Left kidney (tissue), 2 donors: ENCODE data around the gene ZNF185. TPM values are rescaled to one million over a fixed set of nuclear protein-coding genes. Genes with fewer than 3 reads are reported as not detected.

Experiments used
- DNase-seq: peaks from one replicate; pipeline ENCODE4 v3.0.0-alpha.2; 2013
- polyA plus RNA-seq: library from polyadenylated mRNA; unstranded; fragments of 120-200 nt; gene quantifications from one replicate; pipeline ENCODE4 v1.2.1, GENCODE V29; 2013; ENCODE audit not compliant: insufficient read length

ZNF185 gene
- polyA plus RNA-seq, 1 donor = 42.6 TPM

- DNase-seq = no peak
These were observed 20.1 kb downstream of the ZNF185 start for GRCh38 chrX:152917656-152918579.

GRCh38 chrX:152918707-152919106, 20.8 kb downstream of the ZNF185 start:
- DNase-seq = no peak

DNA sequence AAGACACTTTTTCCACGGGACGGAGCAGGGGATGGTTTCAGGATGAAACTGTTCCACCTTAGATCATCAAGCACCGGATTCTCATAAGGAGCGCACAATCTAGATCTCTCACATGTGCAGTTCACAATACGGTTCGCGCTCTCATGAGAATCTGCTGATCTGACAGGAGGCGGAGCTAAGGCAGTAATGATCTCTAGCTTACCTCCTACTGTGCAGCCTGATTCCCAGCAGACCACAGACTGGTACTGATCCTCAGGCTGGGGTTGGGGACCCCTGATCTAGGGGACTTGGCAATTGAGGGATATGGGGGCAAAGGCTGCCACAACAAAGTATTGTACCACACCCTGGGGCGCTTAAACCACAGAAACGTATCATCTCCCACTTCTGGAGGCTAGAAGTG, 25.7 kb downstream of the ZNF185 start:
- DNase-seq = no peak

- no peak for DNase-seq
These were observed 28.0 kb downstream of the ZNF185 start for GRCh38 chrX:152925835-152926234.

DNA sequence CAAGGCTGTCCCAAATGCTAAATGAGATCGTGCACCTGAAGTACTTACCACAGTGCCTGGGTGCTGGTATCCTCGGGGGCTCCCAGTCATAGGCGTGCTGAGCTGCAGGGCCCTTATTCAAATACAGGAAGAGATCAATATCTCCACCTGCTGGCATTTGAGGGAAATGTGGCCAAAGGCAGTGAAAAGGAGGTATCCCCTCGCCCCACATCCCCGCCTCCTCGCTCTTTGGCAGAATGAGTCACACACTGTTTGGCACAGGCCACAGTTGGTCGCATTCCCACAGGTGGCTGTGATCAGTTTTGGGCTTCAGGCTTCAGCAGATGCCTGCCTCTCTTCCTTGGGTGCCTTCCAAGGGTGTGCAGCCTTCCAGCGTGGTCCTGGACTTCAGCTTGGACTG, 28.4 kb downstream of the ZNF185 start:
- peak; percentile 35 for DNase-seq

DNA sequence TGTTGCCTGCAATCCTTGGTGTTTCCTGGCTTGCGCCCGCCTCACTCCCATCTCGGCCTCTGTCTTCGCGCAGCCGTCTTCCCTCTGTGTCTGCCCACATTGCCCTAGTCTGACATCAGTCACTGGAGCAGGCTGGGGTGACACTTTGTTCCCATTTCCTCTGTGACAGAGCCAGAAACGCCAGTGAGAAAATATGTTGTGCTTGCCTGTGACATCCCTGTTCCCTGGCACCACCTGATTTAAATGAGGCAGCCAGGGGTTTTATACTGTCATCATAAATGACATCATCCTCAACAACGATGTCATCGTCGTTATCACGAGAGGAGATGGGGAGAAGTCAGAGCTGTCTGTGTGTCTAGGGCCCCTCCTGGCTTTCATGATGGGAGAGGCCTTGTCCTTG, 29.1 kb downstream of the ZNF185 start:
- DNase-seq = no peak

DNA sequence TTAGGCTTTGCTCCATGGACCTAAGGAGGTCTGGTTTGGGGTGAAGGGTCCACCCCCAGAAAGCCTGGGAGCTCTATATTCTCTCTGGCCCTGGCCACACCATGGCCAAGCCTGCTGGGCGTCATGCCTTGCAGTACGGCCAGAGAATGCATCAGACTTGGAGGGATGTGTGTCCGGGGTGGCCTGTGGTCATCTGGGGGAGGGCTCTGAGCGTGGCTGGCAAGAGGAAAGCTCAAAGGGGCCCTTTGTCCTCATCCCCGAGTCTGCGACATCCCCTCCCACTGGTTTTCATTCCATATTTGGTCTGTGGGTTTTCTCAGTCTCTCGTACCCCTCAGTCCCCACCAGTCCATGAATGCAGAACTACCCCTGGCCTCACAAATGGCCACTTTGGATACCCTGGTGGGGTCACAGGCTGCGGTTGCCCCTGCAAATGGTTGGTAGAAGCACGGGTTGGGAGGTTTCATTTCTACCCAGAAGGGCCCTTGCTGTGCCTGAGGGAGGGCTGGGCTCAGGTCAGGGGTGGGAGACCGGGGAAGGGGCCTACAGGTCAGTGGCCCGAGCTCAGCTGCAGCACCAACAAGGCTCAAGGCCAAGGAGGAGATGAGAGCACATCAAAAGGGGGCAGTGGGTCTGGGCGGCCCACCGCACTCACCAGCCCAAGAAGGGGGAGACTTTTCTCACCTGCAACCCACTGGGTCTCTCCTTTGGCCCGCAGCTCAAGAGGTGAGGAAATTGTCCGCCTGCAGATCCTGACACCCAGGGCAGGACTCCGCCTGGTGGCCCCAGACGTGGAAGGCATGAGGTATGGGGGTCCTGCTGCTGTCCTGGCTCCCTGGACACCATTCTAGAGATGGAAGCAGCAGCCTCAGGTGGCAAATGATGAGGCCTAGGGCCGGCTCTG, 30.2 kb downstream of the ZNF185 start:
- DNase-seq = no peak

GRCh38 chrX:152928761-152929400, 31.0 kb downstream of the ZNF185 start:
- no peak for DNase-seq

DNA sequence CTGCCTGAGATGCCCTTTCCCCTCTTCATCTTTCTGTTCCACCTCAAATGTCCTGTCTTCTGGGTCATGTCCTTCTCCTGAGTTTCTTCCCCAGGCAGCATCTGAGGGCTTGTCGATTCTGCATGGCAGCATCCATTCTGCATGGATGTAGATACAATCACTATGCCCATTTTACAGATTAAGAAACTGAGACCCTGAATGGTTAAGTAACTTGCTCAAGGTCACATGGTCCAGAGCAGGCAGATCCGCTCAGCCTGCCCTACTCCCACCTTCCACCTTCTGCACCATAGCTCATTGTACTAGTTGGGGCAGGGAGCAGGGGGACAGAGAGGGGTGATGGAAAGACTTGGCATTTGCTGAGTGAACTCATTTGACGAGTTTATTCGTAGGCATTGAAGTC, 32.0 kb downstream of the ZNF185 start:
- DNase-seq = no peak

GRCh38 chrX:152930516-152930915, 32.6 kb downstream of the ZNF185 start:
- DNase-seq = no peak

DNA sequence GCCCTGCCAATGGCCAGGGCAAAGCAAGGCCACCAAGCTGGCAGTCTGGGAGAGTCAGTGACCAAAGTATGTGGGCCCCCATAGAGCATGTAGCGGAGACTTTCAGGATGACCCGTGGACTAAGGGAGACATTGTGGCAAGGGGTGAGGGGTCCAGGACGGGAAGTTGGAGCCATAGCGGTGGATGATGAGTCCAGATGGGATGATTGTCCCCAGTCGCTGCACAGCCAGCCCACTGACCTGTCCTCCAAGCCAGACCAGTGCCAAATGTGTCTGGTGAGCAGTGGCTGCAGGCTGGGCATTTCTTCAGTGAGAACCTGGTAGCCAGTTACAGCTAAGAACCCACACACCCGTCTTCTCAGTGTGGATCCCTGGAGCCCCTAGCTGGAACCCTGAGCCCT, 34.3 kb downstream of the ZNF185 start:
- no peak for DNase-seq

DNA sequence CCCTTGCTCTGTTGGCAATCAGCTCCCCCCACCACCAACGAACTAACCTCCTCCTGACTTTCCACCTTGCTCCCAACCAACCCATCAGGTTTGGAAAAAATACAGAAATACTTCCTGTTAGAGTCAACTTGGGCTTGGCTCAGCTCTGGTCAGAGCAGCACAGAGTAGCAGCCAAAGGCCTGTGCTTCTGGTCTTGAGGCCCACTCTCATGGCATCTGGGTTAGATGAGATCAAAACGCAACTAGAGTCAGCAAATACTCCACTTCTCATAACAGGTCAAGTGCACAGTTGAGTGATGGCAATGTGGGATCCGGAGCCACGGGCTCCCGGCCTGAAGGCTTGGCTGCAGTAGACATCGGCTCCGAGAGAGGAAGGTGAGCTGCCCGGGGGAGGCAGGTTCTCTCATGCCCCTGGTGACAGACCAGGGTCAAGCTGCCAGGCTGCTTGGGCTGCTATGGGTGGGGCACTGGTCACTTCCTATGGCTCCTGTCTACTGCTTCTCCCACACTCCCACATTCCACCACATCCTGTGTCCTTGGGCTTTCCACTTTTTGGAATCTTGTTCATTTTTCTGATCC, 34.8 kb downstream of the ZNF185 start:
- DNase-seq = no peak

DNA sequence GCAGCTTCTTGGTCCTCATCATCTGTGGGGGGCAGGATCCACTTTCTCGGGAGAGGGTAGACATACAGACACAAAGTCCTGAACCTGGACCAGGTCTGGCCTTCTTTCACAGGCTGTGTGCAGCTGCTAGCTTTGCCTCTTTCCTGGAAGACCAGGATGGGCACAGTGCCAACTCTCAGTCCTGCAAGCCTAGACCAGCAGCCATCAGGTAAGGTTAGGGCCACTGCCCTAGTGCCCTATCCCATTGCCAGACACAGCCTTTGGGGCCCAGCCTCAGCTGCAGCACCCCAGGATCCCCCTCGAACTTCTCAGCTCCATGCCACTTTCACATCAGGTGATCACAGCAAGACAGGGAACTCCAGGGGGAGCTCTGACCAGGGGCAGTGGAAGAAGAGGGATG, 38.4 kb downstream of the ZNF185 start:
- DNase-seq = no peak

GRCh38 chrX:152937236-152937635, 39.4 kb downstream of the ZNF185 start:
- DNase-seq = no peak

- peak; percentile 88 for DNase-seq
These were observed 43.6 kb downstream of the ZNF185 start for GRCh38 chrX:152941328-152942076.

GRCh38 chrX:152942077-152942442, 44.2 kb downstream of the ZNF185 start:
- no peak for DNase-seq

DNA sequence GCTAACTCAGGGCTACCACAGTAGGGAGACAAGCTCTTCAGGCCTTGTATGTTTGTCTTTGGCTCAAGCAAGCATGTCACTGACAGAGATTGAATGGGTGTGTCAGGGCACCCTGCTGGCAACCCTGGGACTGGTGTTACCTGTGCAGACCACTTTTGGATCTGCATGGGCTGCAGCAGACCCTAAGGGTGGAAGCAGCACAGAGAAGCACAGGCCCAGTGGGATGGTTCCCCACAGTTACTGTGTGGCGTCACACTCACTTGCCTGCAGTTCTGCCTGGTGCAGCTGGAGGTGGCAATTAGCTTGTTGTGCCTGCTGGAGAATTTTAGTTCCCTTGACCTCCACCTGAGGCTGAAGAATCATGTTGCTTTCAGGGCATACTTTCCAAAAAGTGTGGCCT, 46.0 kb downstream of the ZNF185 start:
- DNase-seq = no peak

- no peak for DNase-seq
These were observed 47.4 kb downstream of the ZNF185 start for GRCh38 chrX:152945021-152945979.

DNA sequence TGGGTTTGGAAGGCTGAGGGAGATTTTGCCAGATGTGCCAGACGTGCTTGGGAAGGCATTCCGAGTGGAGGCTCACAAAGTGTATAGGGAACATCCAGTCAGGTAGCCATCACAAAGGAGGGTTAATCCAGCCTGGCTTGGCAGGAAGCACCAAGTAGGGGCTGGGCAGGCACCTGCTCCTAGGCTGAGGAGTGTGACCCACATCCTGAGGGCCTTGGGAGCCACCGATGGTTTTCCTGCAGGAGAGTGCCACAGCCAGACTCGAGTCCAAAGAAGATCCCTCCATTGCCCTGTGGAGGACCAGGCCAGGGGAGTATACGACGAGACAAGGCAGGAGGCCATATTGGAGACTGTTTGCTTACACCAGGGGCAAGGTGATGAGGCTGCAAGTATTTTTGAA, 48.8 kb downstream of the ZNF185 start:
- no peak for DNase-seq
